Middle frontal gyrus (tissue), 1 donor: ENCODE data around the gene EEFSEC.

Experiments used
- DNase-seq: peaks from one replicate; pipeline ENCODE4 v3.0.0-alpha.2; 2015; ENCODE audit warnings: low spot score; ENCODE audit errors: extremely low spot score

The EEFSEC gene

DNA sequence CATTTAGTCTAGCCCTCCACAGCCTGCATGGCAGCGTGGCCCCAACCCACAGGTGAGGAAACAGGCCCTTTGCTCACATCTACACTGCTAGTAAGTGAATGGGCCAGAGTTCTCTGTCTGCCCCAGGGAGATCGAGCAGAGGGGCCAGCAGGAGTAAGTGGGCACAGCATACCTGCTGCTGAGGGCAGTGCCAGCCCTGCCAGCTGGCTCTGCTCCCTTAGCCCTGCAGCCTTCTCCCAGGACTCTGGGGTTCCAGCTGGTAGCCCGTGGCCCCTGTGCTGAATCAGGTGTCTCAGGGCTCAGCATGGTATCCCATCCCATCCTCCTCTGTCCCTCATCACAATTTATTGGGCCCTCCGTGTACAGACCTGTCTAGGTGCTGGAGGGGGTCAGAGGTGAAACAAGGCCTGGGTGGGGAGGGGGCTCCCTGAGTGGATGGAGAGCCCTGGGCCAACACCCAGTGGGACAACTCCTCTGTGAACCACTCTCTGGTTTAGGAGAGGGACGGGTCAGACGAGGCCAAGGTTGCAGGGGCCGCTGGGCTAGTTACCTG lies 211.6 kb downstream of the EEFSEC start:
- no peak for DNase-seq

DNA sequence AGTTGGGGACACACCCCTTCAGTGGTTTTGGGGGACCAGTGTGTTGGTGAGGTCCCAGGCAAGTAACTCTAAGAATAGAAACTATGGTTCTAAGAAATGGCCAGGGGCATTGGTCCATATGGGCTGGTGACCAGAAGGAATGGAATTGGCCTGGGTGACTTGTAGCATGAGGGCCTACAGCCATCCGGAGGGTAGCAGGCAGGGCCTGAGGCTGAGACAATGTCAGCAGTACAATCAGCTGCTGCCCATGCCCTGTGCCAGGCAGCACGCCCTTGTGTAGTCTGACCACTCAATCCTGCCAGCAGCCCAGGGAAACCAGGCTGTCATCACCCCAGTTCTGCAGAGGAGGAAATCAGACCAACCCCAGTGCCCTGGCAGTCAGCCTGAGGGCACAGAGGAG lies 212.9 kb downstream of the EEFSEC start:
- no peak for DNase-seq

DNA sequence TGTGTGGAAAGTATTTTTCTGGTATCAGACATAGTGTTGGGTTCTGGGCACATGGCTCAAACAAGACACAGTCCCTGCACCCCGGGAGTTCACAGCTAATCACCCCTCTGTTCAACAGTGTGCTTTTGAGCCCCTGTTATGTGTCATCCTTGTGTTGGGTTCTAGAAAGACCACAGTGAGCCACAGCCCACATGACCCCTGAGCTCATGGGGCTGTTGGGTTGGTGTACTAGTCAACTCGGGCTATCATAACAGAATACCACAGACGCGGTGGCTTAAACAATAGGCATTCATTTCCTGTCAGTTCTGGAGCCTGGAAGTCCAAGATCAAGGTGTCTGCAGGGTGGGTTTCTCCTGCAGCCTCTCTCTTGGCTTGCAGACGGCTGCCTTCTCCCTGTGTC lies 213.4 kb downstream of the EEFSEC start:
- DNase-seq = no peak

DNA sequence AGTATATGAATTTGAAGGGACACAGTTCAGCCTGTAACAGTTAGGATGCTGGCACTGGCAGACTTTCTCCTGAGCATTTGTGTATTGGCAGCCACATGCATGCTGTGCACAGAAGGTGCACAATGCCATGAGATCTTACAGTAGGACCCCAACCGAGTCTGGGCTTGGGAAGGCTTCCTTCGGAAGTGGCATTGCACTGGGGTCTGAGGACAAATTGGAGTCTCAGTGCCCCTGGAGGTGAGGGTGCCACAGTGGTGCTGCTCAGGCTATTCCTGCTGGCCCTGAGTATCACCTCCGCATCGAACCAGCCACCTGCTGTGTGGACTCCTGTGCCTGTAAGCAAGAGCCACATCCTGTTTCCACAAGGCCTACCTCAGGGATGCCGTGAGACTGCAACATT lies 213.9 kb downstream of the EEFSEC start:
- DNase-seq = no peak

DNA sequence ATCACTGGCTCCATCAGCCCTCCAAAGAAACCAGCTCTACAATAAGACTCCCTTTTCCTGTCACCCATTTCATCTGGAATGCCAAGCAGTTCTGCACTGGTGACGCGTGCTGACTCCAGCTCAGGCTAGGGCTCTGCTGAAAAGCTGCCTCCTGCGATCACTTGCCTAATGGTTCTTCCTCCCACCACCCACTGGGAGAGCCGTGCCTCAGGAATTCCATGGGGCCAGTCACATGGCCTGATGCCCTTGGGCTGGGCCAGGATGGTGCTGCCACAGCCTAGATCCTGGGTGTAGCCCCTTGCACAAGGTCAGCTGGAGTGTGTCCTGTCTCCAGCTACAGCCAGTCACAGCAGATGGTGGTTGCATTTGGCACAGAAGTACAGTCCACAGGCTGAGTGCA lies 214.5 kb downstream of the EEFSEC start:
- DNase-seq = no peak

DNA sequence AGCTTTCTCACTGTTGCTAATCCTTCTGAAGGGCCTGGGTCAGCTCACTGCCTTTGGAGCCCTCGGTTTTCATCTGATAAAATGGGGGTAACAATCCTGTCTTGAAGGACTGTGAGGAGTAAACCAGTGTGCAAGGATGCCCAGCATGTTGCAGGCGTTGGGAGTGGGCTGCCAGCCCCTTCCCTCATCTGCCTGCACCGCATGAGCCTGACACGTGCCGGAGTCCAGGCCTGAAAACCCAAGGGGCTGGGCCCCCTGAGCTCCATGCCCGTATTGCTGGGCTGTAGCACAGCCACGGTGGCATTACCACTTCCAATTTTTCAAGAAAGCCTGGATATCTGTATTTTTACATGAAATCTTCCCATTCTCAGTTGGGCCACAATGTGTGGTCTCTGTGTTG lies 215.3 kb downstream of the EEFSEC start:
- DNase-seq = no peak

DNA sequence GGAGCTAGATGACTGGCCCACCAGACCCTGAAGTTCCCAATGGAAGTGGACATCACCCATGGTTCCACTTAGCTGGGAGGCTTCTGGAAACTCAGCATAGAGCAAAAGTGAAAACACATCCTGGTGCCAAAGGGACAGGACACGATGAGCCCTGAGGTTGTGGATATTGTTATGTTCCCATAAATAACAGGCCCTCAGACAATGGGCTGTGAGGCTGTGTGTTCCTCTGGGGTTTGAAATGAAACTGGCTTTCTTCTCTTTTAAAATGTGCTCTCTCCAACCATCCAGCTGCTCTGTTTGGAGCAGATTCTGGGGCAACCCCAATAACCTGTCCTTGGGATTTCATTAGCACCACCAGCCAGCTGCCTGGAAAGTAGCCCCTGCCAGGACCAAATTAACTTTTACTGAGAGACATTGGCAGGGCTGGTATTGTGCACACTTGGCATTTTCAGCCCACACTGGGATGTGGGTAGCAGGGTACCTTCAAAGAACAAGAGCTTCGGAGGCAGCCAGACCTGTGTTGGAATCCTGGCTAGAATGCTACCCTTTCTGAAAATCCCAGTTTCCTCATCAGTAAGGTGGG lies 215.9 kb downstream of the EEFSEC start:
- DNase-seq = no peak

DNA sequence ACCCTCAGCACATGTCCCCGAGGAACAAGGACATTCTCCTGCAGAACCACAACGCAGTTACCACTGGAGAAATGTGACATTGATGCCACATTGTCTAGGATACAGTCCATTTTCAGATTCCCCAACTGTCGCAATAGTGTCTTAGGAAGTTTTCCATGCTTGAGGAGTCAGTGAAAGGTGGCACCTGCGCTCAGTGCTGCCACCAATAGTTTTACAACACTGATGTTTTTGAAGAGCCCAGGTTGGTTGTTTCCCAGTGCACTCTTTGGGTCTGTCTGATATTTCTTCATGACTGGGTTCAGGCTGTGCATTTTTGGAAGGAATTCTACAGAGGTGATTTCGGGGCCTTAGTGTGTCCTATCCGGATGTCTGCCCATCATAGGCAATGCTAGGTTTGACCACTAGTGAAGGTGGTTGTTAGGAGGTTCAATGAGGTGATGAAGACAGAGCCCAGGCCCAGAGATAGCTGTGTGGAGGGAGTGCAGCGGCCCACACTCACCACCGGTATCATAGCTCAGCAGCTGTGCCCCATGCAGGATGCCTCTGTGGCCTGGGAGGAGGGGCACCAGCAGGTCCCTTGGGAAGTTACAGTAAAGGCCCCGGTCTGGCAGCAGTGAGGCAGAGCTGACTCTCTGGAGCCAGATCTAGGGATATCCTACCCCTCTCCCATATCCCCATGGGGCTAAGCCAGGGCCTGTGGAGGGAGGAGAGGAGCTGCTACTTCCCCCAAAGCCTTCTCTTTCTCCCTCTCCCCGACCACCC lies 216.8 kb downstream of the EEFSEC start:
- DNase-seq = no peak

DNA sequence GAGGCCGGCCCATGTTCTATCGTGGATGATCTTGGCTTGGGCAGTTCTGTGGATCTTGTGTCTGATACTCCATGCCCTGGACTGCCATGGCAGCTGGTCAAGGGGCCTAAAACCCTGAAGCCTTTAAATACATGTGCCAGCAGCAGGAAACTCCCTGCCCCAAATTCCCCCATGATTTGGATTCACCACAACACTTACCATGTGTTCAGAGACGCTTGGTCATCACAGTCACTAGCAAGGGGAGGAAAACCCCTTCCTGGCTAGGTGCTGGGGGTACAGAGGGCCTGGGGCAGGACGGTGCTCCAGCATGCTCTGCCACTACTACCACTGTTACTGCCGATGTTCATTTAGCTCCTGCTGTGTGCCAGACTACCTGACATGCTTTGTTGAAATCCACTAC lies 219.0 kb downstream of the EEFSEC start:
- no peak for DNase-seq

DNA sequence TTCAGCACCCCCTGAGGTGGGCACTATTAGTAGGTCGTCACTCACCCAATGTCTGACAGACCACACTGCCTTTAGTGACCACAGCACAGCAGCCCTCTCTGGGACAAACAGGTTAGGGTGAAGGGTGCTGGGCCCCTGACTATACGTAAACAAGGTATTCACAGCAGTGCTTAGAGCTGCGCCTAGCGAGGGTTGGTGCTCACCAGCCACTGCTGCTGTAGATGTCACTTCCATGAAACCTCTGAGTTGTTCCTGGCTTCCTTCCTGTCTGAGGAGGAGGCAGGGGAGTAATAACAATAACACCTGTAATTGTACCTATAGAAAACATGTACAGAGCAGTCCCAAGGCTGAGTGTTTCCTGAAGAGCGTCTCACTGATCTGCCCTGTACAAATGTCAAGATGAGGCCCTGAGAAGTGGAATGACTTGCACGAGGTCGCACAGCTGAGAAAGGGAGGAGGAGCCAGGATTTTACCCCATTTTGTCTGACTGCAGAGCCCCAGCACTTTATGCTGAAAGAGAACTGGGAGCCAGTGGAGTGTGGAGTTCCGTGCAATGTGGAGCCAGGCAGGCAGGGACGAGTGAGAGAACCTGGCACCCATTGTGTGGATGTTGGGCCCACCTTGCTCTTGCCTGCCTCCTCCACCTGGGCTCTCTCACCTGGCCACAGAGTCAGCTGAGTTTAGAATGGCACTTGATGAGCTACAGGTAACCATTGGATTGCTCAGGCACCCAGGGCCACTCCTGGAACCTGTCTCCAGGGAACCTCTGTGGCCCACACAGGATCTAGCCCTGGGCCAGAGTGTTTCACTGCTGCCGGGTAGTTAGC lies 219.6 kb downstream of the EEFSEC start:
- no peak for DNase-seq

DNA sequence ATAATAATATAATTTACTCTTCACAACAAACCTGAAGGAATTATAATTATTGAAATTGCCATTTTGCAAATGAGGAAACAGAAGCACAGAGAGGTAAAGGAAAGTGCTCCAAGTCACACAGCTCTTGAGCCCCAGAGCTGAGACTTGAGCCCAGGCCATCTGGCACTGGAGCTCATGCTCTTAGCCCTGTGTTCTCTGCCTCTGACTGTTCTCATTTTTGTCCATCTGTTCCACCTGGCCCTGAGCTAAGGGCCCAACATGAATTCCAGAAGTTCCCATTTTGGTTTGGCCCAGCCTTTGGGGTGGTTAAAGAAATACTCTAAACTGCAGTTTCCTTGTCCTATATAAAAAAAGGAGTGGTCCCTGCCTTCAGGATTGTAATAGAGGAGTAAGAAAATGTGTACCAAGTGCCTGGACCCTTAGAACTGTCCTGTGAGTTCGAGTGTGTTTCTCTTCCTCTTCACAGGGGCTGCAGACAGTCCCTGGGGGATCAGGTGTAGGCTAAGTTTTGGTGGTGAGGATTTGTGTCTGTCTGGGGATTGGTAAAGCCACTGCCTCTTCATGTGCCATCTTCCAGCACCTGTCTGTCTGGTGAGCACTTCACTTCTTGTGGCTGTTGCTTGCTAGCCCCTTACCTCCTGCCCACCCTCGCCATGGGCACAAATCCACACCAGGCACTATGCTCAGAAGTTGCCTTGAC lies 221.6 kb downstream of the EEFSEC start:
- no peak for DNase-seq

DNA sequence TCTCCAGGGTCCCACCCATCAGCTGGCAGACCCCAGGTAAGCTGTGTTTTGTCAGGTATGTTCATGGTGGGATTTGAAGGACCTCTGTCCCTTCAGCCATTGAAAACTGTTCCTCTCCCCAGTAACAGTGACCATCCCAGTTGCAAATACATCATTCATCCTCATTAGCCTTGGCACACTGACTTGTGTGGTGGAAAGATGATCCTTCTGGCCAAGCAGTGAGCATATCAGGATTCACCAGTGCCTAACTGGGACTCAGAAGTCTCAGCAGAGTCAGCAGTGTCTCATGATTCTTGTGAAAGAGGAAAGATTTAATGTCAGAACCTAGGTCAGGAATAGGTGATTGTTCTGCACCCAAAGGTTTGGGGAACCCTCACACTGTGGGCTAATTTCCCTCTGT lies 223.2 kb downstream of the EEFSEC start:
- DNase-seq = no peak

DNA sequence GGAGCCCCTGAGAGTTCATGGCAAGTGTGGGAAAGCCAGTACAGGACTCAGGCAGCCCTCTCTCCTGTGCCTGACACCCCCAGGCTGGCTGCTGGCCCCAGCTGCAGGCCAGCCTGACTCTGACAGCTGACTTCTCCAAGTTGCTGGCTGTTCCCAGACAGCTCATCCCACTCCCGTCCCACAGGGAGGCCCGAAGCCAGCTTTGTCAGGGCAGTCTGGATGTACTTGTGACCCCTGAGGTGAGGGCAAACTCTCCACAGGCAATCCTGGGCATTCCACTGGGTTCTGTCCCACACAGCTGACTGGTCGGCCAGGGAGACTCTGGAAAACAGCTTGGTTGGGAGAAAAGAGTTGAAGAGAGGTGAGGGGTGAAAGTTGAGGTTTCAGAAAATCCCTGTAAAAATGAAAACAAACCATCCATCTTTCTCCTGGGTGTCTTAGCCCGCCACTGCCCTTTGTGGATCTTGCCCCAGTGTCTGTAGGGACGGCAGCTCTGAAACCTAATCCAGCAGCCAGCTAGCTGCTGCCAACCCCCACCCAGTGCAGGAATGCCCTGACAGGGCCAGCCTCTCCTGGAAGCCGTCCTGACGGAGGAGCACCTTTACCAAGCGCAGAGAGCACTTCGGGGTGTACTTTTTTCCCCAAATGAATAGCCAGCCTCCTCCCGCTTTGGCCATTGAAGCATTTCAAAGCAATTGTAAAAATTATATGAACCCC lies 225.5 kb downstream of the EEFSEC start:
- no peak for DNase-seq

DNA sequence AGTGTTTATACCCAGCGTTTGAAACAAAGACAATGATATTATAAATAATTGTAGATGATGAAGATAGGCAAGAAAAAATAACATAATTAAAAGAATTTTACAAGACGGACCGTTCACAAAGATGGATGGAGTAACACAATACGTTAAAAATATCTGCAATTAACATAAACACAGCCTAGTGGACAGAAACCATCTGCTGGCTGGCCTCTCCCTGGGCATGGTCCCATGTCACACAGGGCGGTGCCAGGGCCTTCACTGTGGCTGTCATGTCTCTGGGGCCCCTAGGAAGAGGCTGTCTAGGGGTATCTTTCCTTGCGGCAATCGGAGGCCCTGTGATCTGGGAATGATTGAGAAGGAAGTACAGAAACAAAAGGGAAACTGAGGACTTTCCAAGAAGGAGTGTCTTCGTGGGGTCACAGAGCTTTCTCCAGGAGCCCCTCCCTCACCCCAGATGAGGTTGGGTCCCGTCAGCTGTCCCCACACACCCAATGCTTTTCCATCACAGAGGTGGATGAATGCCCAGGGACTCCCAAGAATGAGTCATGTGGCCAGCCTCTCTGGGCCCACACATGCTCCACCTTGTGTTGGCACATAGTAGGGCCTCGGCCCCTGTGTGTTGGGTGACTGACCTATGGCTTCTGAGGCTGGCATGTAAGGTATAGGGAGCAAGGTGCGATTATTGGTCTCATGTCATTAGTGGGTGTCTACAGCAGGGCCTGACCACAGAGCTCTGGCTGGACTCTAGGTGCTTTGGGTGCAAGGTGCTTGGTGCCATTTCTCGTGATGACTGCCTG lies 226.3 kb downstream of the EEFSEC start:
- DNase-seq = no peak

DNA sequence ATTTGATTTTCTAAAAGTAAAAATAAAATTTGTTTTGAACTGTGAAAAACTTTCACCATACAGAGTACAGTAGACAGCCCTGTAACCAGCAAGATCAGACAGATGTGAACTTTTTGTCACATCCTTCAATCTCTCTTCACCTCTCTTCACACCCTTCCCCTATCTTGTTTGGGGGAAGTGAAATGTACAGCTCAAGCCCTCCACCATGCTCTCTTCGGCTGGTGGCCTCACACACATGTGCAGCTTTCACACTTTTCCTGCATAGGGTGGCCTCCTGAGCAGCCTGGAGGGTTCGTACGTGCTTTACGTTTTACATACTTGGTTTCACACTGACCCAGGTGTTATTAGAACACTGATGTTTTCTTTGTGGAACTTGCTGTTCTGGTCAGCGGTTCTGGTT lies 227.0 kb downstream of the EEFSEC start:
- no peak for DNase-seq

DNA sequence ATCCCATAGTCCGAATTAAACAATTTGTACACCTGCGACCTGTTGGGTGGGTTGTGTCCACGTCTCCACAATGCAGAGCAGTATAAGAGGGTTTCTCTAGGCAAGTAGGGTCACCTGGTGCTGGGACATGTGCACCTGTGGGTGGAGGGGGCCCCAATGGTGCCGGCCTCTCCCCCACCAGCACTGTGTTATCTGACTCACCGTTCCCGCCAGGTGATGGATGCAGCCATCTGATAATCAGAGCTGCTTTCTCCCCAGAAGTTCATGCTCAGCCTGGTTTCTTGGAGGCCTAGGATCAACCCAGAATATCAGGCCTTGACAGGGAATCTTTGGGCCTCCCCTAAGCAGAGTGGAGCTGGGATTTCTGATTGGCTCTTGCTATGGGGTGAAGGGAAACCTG lies 227.4 kb downstream of the EEFSEC start:
- DNase-seq = no peak

DNA sequence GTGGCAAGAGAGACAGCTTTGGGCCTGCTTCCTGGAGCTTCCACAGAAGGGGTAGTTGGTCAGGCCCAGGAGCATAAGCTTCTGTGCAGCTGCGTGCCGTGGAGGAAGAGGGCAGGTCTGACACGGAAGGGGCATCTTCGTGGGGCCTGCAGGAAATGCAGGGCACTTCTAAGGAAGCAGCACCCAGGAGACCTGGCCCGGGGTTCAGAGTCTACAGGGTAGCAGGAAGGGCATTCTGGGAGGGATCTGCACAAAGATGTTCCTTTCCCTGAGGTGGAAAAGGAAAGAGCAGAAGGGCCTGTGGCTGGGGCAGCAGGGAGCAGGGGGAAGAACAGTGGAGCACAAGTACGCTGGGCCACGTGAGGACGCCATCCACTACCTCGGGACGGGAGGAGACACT lies 228.3 kb downstream of the EEFSEC start:
- DNase-seq = no peak

DNA sequence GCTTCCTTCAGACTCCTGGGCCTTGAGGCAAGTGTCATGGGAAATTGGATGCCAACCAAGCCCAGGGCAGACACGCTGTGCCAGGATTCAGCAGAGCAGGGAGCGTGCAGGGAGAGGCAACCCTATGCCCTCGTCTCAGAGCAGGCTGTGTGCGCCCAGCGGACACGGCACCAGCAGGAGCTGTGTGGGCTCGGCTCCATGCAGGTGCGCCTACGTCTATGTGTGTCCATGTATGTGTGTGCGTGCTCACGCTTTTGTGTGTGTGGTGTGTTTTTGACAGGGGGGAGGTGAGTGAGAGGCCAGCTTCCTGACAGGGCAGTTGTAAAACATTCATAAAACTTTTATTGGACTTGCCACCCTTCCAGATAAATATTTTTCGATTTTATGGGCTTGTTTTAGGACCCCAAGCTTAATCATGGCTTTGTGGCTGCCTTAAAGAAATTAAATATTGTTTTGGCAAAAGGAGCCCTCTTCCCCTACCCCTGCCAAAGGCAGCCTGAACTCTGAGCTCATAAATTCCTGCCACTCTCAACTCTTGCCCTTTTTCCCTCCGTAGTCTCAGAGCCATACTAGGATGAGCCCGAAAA lies 229.0 kb downstream of the EEFSEC start:
- no peak for DNase-seq

DNA sequence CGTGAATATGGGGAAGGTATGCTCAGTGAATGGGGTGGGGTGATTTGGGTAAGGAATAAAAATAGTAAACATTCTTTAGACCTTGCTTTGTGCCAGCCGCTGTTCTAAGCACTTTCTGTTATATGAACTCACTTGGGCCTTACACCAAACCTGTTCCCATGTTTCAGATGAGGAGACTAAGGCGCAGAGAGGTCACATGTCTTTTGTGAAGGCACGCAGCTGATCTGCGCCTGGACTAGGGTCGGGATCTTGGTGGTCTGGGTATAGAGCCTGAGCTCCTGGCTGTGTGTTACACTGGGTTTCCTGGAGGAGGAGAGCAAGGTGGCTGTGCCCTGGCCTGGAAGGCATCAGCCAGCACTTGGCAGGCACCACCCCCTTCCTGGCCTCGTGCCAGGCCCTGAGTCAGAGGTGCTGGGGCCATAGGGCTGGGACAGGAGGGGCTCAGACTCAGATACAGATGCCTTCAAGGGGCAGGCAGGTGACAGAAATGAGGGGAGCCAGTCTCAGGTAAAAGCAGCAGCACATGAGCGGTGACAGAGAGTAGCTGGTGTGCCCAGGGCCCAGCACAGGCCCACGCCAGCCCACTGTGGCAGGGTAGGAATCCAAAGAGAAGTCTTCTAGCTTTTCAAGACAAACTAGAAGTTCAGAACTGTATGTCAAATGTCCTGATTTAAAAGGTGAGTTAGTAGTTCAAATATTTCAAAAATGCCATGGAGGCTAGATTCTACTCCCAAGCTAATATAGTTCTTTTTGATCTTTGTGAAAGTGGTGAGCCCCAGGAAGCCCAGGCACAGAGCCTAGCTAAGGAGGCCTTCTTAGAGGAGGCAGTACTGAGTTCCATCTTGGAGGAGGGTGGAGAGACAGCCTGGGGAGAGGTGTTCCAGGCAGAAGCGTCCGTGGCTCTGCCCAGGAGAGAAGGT lies 230.3 kb downstream of the EEFSEC start:
- DNase-seq = no peak
